A172 (cell line): ENCODE data around the gene RBM10. TPM values are rescaled to one million over a fixed set of nuclear protein-coding genes. Genes with fewer than 3 reads are reported as not detected.

ENCODE experiments used
- DNase-seq: peaks from one replicate; pipeline ENCODE4 v3.0.0-alpha.2; 2015; ENCODE audit warnings: low spot score
- total RNA-seq: library from RNA; depleted of rRNA; stranded (reverse); fragments of >200 nt; shearing (Covaris generic); gene quantifications from 2 replicates; pipeline ENCODE4 v1.2.3, GENCODE V29; 2014

Gene RBM10
- total RNA-seq, 1 experiment from 2014 or later = 42.6 TPM

- no peak for DNase-seq
Observed at GRCh38 chrX:47148946-47149345, 3.9 kb downstream of the RBM10 start.

GRCh38 chrX:47151435-47151834, 6.4 kb downstream of the RBM10 start:
- no peak for DNase-seq

DNA sequence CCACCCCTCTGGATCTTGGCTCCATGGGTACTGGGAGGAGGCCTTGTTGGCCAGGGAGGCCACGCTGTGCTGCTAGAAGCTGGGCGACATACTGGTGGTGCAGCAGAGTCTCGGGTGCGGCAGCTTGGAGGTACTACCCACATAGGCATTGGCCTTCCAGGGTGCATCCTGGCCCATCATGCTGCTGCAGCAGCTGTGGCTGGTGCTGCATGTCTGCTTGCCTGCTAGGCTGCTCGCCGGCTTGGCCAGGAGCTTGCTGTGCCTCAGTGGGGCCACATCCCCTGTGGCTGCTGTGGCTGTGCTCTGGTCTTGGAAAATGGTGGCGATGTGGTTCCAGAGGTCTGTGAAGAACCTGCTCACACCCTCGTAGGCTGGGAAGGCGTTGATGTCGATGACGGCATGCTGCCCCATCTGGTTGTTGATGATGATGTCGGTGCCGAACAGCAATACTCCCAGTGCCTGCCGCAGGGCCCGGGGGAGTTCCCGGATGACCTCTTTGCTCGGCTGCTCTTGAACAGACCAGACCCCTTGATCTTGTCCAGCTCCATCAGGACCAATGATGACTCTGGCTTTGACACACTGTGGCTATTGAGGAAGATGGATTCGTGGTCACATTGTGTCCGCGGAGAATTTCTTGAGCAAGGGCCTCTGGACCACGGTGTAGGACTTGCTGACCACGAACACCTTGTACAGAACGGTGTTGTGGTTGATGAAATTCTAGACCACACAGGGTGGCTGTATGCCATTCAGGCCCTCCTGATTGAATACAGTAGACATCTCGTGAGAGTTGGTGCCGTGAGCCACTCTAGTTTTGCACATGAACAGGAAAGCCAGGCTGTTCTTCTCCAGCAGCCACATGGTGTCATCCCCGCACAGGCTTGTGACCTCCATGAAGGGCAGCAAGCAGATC, 11.8 kb downstream of the RBM10 start:
- DNase-seq = no peak

DNA sequence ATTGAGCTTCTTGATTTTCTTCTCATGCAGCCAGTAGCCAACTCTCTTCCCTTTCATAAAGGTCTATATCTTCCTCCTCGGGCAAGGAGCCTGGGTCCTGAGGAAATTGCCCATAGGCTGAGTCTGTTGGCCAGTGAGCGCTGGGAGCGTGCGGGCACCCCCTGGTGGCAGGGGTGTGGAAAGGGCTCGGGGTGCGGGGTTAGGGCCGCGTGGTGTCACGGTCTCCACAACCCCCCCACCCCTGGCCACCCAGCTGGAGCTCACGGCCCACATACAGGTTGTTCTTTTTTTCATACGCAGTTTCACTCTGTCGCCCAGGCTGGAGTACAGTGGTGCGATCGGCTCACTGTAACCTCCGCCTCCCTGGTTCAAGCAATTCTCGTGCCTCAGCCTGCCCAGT, 13.1 kb downstream of the RBM10 start:
- DNase-seq = no peak

DNA sequence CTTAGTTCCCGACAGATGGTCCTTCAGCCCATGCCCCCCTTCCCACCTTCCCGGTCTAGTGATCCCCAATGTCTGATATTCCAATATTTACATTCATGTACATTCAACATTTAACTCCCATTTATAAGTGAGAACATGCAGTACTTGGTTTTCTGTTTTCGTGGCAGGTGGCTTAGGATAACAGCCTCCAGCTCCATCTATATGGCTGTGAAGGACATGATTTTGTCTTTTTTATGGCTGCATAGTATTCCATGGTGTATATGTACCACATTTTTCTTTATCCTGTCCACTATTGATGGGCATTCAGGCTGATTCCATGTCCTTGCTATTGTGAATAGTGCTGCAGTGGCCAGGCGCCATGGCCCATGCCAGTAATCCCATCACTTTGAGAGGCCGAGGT, 13.8 kb downstream of the RBM10 start:
- DNase-seq = no peak

DNA sequence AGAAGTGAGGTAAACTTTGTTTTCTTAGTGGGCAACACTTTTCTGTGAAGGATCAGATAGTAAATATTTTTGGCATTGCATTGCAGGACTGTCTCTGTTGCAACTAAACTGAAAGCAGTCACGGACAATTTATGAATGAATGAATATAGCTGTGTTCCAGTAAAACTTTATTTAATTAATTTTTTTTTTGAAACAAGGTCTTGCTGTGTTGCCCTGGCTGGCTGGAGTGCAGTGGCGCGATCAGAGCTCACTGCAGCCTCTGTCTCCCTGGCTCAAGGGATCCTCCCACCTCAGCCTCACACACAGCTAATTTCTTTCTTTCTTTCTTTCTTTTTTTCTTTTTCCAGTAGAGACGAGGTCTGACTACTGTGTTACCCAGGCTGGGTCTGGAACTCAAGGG, 15.8 kb downstream of the RBM10 start:
- no peak for DNase-seq

GRCh38 chrX:47162927-47163583, 18.0 kb downstream of the RBM10 start:
- DNase-seq = no peak

- no peak for DNase-seq
Observed at GRCh38 chrX:47164420-47164819, 19.4 kb downstream of the RBM10 start.

DNA sequence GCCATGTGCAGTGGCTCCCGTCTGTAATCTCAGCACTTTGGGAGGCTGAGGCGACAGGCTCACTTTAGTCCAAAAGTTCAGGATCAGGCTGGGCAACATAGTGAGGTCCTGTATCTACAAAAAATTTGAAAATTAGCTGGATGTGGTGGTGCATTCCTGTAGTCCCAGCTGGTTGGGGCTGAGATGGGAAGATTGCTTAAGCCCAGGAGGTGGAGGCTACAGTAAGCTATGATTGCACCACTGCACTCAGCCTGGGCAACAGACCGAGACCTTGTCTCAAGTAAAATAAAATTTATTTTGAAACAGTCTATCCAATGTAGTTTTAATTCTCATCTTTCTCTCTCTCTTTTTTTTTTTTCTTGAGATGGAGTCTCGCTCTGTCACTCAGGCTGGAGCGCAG, 21.1 kb downstream of the RBM10 start:
- no peak for DNase-seq

DNA sequence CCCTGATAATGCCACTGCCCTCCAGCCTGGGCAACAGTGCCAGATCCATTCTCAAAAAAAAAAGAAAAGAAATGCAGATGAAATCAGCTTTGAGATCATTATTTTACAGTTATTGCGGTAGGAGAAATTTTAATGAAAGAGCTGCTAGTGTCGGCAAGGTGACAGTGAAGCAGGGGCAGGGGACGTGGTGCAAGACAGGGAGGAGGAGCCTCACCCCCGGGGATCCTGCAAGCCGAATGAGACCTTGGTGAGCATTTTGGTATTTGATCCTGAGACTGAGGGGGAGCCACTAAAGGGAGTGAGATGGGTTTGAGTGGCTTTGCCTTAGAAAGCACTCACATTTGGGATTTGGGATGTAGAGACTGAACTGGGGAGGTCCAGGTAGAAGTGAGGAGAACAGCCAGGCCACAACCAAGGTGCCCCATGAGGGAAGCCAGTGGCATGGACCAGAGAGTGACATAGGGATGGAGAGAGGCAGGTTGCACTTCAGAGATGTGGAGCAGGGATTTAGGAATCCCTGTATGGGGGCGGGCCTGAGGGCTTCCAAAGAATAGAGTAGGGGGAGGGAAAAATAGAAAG, 23.6 kb downstream of the RBM10 start:
- DNase-seq = no peak

DNA sequence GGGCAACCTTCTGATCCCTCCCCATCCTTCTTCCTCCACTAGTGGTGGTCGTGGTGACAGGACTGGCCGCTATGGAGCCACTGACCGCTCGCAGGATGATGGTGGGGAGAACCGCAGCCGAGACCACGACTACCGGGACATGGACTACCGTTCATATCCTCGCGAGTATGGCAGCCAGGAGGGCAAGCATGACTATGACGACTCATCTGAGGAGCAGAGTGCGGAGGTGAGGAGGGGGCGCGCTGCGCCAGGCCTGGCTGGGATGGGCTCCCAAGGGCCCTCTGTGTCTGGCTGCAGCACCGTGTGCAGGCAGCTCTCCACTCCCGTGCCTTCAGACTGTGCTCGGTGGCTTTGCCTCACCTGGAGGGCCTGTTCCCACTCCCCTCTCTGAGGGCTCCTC, 24.3 kb downstream of the RBM10 start:
- no peak for DNase-seq

DNA sequence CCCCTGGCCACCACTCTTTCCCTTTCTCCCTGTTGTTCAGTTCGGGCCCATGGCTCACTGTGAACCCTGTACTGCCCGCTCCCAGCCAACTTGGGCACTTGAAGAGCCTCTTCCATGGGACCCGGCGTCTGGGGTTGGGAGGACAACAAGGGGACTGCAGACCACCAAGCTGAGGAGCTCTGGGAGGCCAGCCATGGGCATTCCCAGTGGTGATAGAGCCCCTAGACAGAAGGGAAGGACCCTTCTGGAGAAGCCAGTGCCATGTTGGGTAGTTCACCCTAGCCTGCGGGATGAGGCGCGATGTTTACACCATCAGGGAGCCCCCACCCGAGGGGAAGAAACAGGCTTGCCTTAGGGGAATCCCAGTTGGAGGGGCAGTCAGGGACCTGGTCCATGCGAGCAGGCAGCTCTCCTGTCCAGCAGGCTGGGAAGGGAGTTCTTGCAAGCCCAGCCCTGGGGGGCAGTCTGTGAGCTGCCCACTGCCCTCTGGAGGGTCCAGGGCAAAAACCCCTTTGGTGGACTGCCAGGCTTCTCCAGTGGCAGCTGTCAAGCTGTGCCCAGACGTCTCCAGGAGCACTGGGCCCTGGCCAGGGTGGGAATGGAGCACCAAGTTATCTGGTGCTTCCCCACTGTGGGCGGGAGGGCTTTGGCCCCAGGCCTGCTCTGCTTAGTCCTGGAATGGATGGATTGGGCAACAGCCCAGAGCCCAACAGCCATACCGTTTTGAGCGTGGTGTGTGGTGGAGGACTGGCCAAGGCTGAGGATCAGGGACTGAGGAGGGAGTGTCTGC, 24.9 kb downstream of the RBM10 start:
- no peak for DNase-seq

DNA sequence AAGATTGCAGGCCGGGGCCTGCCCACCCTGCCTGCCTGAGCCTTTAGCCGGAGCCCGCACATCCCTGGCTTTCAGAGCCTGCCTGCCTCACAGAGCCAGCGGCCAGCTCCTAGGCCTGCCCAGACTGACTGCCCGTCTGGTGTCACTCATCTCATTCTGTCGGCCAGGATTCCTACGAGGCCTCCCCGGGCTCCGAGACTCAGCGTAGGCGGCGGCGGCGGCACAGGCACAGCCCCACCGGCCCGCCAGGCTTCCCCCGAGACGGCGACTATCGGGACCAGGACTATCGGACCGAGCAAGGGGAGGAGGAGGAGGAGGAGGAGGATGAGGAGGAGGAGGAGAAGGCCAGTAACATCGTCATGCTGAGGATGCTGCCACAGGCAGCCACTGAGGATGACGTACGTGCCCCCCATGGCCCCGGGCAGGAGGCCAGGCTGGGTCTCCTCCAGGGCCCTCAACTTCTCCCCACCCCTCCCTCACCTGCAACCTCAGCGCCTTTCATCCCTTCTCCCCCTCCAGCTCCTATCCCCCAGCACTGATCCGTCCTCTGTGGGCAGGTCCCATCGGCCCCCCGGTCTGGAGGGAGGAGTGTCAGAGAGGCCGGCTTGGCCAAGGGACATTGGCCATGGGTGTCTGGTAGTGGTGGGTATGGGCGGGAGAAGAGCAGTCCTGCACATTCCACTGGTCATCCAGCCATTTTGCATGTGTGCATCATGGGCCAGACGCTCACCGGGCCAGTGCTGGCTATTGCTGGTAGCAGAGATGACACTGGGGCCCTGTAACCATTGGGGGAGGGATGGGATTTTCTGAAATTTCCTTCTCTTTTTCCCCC, 26.1 kb downstream of the RBM10 start:
- DNase-seq = no peak

- DNase-seq = no peak
Observed at GRCh38 chrX:47171996-47172395, 27.0 kb downstream of the RBM10 start.

DNA sequence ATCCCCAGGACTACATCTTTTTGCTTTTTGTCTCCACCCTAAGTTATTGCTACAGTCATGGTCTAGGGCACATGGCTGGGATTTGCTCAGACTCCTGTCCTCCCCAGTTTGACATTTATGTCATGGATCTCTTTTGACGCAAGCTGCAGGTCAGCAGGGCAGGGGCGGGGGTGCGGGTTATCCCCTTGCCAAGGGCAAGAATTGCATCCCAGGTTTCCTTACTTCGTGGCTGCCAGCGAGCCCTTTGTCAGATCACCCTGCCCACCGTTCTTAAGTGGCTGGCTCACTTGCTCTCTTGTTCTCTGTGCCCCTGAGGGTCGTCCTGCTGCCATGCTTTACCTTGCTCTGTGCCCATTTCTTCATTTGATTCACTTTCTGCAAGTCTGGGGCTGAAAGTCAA, 27.5 kb downstream of the RBM10 start:
- no peak for DNase-seq

DNA sequence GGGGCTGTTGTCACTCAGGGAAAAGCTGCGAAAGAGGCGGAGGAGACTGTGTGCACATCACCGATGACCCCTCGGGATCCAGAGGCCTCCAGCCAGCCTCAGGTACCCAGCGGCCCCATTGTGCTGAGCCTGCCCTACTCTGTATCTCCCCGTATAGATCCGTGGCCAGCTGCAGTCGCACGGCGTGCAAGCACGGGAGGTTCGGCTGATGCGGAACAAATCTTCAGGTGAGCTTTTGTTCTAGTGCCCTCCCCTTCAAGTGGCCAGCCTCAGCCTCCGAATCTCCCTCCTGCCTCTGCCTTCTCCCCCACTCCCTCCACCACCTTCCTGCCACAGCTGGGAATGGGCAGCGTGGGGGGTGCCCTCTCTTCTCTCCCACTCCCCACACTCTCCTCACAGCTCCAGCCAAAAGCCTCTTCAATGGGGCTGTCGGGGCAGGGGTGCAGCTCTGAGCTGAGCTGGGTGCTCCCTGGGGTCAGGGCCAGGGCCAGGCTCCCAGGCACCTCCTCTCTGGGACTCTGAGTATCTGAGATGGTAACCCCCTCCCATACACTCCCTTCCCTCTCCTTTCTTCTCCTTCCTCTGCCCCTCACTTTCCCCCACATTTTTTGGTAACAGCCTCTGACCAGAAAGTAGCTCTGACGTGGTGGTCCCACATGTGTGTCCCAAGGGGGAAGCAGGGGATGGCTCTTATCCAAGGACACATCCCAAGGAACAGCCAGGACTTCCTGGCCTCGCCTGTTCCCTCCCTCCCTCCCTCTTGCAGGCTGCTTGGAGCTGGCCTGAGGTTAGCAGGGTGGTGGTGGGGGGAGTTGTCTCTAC, 28.2 kb downstream of the RBM10 start:
- no peak for DNase-seq

GRCh38 chrX:47174376-47174775, 29.4 kb downstream of the RBM10 start:
- no peak for DNase-seq

GRCh38 chrX:47174846-47175587, 30.0 kb downstream of the RBM10 start:
- no peak for DNase-seq

GRCh38 chrX:47175588-47175980, 30.6 kb downstream of the RBM10 start:
- DNase-seq = no peak
